Measurements from ENCODE around the gene S100A5. TPM values are rescaled to one million over a fixed set of nuclear protein-coding genes. Genes with fewer than 3 reads are reported as not detected.
"Not testable (repeated sequence)": the region's sequence is repeated elsewhere in the genome, so short reads cannot be mapped to it uniquely, and the experiment has no call there.

Gene S100A5
- total RNA-seq, 2 donors from 2014 or later, result not detected

GRCh38 chr1:153520137-153520691 lies 20.5 kb downstream of the S100A5 start:
- intact Hi-C loops (cut with DNase I); DNase-seq (ENCODE audit: low spot score): not testable (repeated sequence)

DNA sequence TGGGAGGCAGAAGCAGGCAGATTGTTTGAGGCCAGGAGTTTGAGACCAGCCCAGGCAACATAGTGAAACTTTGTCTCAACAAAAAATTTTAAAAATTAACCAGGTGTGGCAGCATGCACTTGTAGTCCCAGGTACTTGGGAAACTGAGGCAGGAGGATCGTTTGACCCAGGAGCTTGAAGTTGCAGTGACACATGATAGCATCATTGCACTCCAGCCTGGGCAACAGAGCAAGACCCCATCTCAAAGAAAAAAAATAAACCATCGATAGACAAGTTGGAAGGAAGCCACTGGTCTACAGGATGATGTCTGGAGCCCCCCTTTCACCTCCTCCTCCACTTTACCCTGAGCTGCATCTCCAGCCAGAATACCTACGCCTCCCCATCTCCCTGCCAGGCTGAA lies 21.5 kb downstream of the S100A5 start:
- no peak for DNase-seq (ENCODE audit: low spot score)

DNA sequence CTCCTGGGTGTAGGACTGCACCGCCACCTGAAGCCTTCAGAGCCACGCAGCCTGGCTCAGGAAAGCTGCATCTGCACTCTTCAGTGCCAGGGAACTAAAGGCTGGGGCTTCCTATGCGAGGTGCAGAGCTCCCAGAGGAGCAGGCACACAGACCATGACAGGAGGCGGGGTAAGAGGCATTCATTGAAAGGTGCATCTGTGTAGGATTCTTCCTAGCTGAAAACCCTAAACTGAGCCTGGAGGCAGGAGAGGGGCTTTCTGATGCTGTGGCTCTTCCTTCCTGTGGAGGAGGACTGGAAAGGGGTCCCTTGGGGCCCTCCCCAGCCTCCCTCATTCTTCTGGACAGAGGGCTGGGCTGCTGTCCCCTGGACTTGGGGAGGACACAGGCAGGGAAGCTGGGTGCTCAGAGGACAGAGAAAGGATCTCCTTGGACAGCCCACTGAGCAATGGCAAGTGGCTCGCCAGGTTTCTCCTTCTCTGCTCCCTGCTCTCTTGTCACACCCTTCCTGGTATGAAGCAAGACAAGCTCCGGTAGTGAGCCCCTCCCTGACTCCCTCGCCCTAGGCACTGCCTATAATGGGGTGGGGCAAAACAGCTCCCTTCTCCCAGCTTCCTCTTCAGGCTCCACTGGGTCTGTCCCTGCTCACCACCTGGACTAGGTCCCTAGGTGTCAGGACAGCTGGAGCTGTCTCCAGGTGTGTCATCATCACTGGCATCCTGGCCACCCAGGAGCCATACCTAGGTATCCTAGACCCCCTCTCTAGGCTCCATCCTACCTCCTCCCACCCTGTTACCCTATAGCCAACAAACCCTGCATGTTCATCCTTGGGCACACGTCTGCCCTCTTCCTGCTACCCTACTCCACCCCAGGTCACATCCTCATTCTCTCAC lies 25.0 kb downstream of the S100A5 start:
- no peak for DNase-seq (ENCODE audit: low spot score)
- intact Hi-C loops (cut with DNase I), result loop anchor here (10.0 kb wide), 3 partner anchors 49 to 239 kb away; partner anchors contain the start of gene S100A2 (in 1 of the 2)

More for the DNA sequence above, 21.5 kb downstream of the S100A5 start:
- intact Hi-C loops (cut with DNase I), result loop anchor here (10.0 kb wide), 3 partner anchors 46 to 236 kb away; partner anchors contain the start of gene S100A2 (in 1 of the 2)

- intact Hi-C loops (cut with DNase I), result loop anchor here (2.0 to 10.0 kb wide), 4 partner anchors 49 to 241 kb away; partner anchors contain the start of gene S100A2 (in 1 of the 2)
- no peak for DNase-seq (ENCODE audit: low spot score)
Measured at GRCh38 chr1:153513666-153514065, 27.1 kb downstream of the S100A5 start.

- intact Hi-C loops (cut with DNase I), result loop anchor here (2.0 to 10.0 kb wide), 4 partner anchors 48 to 242 kb away; partner anchors contain the start of gene S100A2 (in 1 of the 2)
Measured at GRCh38 chr1:153513023-153513422, 27.7 kb downstream of the S100A5 start.

DNA sequence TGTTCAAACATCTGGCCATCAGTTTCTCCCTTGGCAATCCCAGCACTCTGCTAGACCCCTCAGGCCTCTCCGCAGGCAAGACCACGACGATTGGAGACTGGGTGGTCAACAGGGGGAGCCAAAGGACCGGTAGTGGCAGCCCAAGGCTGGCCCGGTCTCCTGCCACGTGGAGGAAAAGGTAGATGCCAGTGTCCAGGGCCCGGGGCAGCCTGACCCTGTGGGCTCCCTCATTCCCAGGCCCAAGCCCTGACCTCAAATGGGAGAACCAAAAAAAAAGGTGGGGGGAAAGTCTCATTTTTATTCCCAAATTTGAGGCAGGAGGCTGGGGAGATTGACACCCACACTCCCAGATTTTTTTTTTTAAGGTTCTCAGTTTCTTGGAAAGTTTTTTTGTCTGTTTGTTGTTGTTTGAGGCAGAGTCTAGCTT lies 29.7 kb downstream of the S100A5 start:
- intact Hi-C loops (cut with DNase I), result loop anchor here (2.0 to 10.0 kb wide), 4 partner anchors 54 to 244 kb away; partner anchors contain the start of gene S100A2 (in 1 of the 2)
- peak; percentile 93 for DNase-seq (ENCODE audit: low spot score)

More at GRCh38 chr1:153513023-153513422, 27.7 kb downstream of the S100A5 start:
- DNase-seq (ENCODE audit: low spot score), result no peak

DNA sequence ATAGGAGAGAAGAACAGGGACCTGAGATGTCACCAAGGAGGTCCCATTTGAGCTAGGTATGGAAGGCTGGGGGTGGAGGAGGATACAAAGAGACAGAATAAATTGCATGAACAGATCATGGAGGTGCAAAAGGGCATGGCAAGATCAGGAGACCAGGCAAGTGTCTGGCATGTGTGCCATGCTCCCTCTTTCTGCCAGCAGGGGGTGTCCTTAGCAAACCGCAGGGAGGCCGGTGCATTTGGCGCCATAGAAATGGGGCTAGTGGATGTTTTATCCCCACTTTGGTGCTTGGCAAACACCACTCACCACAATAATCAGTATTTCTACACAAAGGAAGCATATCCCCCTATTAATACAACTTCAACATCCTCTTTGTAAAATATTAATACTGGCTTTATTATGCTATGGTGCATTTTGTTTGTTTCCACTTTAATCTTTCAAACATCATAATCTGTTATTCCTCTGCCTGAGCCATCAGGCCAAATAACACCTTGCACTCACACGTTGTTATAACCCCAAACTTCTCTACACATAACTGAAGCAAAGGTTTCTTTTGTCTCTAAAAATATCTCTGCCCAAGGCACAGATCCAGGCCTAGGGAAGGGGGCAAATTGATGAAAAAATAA lies 30.9 kb downstream of the S100A5 start:
- no peak for DNase-seq (ENCODE audit: low spot score)
- intact Hi-C loops (cut with DNase I), result loop anchor here (2.0 to 10.0 kb wide), 4 partner anchors 55 to 245 kb away; partner anchors contain the start of gene S100A2 (in 1 of the 2)

DNA sequence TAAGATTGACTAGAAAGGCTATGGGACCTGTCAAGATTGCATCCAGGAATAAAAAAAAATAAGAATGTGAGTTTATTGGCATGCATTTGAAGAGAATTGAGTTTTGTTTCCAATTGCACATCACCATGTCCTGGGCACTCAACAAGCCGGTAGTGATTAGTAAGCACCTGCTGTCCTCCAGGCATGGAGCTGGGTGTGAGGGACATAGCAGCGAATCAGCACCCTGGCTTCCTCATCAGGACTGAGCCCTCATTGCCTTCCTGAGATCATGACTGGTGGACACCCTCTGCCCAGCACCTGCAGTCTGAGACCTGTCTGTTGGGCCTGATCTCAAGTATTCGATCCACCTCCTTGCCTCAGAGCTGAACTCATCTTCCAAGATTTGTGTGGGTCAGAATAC lies 31.7 kb downstream of the S100A5 start:
- DNase-seq (ENCODE audit: low spot score), result no peak
- intact Hi-C loops (cut with DNase I), result no loop called here

- no peak for DNase-seq (ENCODE audit: low spot score)
- intact Hi-C loops (cut with DNase I), result no loop called here
Measured at GRCh38 chr1:153507926-153508583, 32.7 kb downstream of the S100A5 start.

DNA sequence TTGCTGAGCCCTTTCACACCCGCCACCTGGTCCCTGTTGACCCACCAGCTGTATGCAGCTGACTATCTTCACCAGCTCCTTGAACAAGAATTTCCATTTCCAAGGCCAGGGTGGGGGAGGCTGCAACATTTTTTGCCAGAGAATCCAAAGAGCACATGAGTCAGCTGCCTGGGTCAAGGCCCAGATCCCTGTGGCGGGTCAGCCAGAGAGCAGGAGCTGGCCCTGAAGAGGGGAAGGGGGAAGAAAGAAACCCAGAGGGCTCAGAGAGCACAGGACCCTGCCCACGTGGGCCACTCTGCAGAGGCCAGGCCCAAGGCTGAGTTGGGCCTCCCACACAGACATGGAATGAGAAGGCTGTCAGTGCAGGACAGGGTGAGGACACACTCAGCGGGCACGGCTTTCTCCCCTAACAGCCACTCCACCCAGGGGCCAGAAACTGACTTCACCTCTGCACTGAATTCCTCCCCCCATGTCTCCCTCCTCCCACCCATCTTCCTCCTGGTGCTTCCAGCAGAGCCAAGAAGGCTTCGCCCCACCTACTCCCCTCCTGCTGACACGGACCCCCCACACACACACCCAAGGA lies 33.8 kb downstream of the S100A5 start:
- peak; percentile 94 for DNase-seq (ENCODE audit: low spot score)
- intact Hi-C loops (cut with DNase I), result no loop called here

DNA sequence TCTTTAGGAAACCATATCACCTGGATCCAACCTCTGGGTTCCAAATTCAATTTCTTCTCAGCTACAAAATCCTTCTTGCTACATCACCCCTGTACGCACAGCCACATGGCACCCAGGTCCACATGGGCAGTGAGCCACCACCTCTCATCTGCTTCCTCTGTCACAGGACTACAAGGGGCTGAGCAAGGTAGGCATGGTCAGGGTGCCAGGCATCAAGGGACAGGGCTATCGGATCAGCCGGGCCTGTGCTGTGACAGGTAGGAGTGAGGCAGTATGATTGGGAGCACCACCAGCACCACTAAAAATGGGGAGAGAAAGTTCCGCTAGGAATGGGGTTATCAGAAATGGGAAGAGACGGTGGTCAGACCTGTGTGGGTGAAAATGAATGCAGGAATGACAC lies 34.3 kb downstream of the S100A5 start:
- intact Hi-C loops (cut with DNase I), result no loop called here
- DNase-seq (ENCODE audit: low spot score), result no peak

GRCh38 chr1:153505576-153505975 lies 35.2 kb downstream of the S100A5 start:
- intact Hi-C loops (cut with DNase I), result no loop called here
- DNase-seq (ENCODE audit: low spot score), result no peak

DNA sequence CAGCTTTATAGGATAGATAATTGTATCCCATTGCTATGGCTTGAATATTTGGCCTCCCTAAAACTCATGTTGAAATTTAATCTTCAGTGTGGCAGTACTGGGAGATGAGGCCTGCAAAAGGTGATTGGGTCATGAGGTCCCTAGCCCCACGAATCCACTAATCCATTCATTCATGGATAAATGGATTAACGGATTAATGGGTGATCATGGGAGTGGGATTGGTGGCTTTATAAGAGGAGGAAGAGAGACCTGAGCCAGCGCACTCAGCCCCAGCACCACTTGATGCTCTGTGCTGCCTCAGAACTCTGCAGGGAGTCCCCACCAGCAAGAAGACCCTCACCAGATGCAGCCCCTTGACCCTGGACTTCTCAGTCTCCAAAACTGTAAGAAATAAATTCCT lies 37.0 kb downstream of the S100A5 start:
- DNase-seq (ENCODE audit: low spot score), result no peak
- intact Hi-C loops (cut with DNase I), result no loop called here

DNA sequence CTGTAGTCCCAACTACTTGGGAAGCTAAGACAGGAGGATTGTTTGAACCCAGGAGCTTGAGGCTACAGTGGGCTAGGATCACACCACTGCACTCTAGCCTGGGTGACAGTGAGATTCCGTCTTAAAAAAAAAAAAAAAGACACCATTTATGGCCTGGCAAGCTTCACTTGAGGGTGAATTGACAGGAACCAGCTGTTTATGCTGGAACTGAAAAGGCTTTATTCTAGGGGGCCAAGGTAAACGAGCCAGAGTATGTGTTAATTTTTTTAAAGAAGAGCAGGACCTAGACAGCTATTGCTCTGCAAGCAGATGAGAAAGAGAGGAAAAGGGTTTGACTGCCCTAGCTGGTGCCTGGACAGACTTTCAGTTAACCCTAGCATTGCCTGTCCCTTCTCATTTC lies 42.0 kb downstream of the S100A5 start:
- DNase-seq (ENCODE audit: low spot score), result no peak
- intact Hi-C loops (cut with DNase I), result loop anchor here in 1 of 2 donors (5.0 kb wide), 1 partner anchor 146 kb away; no protein-coding TSS in a partner anchor

GRCh38 chr1:153495536-153495935 lies 45.2 kb downstream of the S100A5 start:
- intact Hi-C loops (cut with DNase I), result loop anchor here in 1 of 2 donors (5.0 kb wide), 1 partner anchor 143 kb away; no protein-coding TSS in a partner anchor
- no peak for DNase-seq (ENCODE audit: low spot score)

DNA sequence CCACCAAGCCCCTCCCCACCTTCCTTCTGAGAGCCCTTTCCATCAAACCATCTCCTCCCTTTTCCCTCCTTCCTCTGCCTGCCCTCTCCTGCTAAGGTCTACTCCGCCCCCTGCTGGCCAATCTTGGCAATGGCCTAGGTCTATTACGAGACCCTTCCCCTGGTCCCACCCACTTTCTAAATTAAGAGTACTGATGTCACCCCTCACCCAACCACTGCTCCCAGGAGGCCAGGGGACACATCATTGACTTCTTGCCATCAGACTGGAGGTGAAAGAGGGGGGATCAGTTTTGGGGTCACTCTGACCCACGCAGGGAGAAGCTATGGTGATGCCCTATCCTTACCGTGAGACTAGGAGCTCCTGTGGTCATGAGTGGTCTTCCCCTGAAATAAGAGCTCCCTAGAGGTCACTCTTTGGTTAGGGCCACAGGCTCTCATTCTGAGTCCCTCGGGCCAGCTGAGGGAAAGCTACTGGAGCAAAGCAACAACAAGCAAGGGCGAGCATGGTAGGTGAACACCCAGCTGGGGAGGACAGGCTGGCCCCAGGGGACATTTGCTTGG lies 45.7 kb downstream of the S100A5 start:
- intact Hi-C loops (cut with DNase I), result loop anchor here (5.0 kb wide), 1 partner anchor 143 kb away; no protein-coding TSS in a partner anchor
- DNase-seq (ENCODE audit: low spot score), result peak; percentile 93

GRCh38 chr1:153493343-153493960 lies 47.3 kb downstream of the S100A5 start:
- intact Hi-C loops (cut with DNase I), result loop anchor here in 1 of 2 donors (5.0 kb wide), 1 partner anchor 141 kb away; no protein-coding TSS in a partner anchor
- DNase-seq (ENCODE audit: low spot score), result no peak
